DMS153 treated with DMSO at 0.1 percent for 48 hours (cell line): ENCODE results near the gene GMPPA.
A peak's percentile ranks its signal among the peaks of the same experiment; 100 is the strongest.

Source experiments
- DNase-seq: peaks from one replicate; lab custom pipeline; 2025; ENCODE audit not compliant: unreplicated experiment; lab: John Stamatoyannopoulos, UW

GMPPA gene

GRCh38 chr2:219498280-219499057 lies at the start of gene GMPPA:
TSS of gene GMPPA (plus strand) at chr2:219498891. CDS start at chr2:219499976, 1,085 bp downstream.
- peak; percentile 96 for DNase-seq

- no peak for DNase-seq
Observed at GRCh38 chr2:219449609-219450008, 49.1 kb upstream of the GMPPA start.

- no peak for DNase-seq
Observed at GRCh38 chr2:219451661-219452360, 46.9 kb upstream of the GMPPA start.

- DNase-seq: no peak
Observed at GRCh38 chr2:219452361-219453317, 46.1 kb upstream of the GMPPA start.

- peak; percentile 43 for DNase-seq
Observed at GRCh38 chr2:219453671-219454590, 44.8 kb upstream of the GMPPA start.

- no peak for DNase-seq
Observed at GRCh38 chr2:219455581-219455980, 43.1 kb upstream of the GMPPA start.

- no peak for DNase-seq
Observed at GRCh38 chr2:219457784-219458369, 40.8 kb upstream of the GMPPA start.

GRCh38 chr2:219458996-219459395 lies 39.7 kb upstream of the GMPPA start:
- no peak for DNase-seq

- no peak for DNase-seq
Observed at GRCh38 chr2:219459460-219460311, 39.0 kb upstream of the GMPPA start.

- no peak for DNase-seq
Observed at GRCh38 chr2:219460424-219460926, 38.2 kb upstream of the GMPPA start.

- DNase-seq: no peak
Observed at GRCh38 chr2:219461047-219461514, 37.6 kb upstream of the GMPPA start.

- DNase-seq: no peak
Observed at GRCh38 chr2:219461669-219462068, 37.0 kb upstream of the GMPPA start.

- no peak for DNase-seq
Observed at GRCh38 chr2:219462349-219462748, 36.3 kb upstream of the GMPPA start.

- DNase-seq: no peak
Observed at GRCh38 chr2:219464286-219465032, 34.2 kb upstream of the GMPPA start.

- DNase-seq: no peak
Observed at GRCh38 chr2:219465659-219466561, 32.8 kb upstream of the GMPPA start.

GRCh38 chr2:219466816-219467735 lies 31.6 kb upstream of the GMPPA start:
- DNase-seq: no peak
